HG03342 (cell line): ENCODE results near the gene SCN3B.

Experiments
- ATAC-seq: cut with Tn5 transposase; IDR thresholded peaks from one replicate; pipeline ENCODE4 v1.9.1; 2021; ENCODE audit warnings: mild to moderate bottlenecking, moderate library complexity; ENCODE audit not compliant: unreplicated experiment

The SCN3B gene, protein sequence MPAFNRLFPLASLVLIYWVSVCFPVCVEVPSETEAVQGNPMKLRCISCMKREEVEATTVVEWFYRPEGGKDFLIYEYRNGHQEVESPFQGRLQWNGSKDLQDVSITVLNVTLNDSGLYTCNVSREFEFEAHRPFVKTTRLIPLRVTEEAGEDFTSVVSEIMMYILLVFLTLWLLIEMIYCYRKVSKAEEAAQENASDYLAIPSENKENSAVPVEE

DNA sequence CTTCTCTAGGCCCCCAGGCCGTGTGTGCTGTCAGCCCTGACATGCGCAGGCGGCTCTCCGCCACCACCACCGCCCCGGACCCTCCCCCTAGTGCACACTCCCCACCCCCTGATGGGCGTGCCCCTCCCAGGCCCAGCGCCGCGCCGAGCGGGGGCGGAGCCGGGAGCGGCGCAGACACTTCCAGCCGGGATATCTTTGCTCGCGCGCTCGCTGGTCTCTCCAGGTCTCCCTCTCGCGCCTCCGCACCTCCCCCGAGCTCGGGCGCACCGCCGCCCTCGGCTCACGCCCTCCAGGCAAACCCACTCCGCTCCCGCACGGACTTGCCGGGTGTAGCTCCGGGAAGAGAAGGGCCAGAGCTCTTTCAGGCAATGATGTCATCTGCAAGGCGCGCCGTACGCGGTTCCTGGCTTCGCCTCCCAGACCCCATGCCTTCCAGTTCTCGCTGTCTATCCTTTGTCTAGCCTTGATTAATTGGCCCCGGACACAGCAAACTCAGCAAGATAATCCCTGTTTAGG, at the start of gene SCN3B:
SCN3B (minus strand) TSS at position 59 of the 516 bp plus-strand sequence. CDS start 823 bp downstream, outside the sequence.
- ATAC-seq: no peak

DNA sequence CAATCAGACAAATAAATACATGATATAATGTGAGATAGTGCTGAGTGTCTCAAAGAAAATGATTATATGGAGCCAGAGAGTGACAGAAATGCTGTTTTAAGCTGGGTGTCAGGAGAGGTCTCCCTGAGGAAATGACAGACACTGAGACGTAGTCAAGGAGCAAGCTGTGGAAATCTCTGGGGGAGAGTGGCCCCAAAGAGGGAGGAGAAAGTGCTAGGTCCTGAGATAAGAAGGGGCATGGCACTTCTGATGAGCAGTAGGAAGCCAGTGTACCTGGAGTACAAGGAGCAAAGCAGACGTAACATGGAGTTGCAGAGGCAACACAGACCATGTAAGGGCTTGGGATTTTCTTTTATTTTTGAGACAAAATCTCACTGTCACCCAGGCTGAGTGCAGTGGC, 48.3 kb upstream of the SCN3B start:
- ATAC-seq: no peak

DNA sequence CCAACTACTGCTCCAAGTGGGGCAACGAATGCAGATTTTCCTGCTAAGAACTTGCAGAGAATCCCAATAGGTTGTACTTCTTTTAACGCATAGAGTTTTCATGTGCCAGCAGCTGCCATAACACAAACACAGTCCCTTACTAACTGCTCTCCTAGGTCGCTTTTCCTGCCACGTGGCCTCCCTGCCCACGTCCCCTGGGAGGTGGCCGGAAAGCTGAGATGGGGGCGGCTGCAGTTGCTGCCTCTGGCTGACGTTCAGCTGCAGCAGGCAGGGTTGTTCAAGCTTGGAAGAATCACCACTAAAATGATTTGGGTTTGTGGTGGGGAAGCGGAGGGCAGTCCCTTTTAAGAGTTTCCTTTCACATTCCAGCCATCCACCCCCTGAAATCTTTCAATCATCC, 47.7 kb upstream of the SCN3B start:
- ATAC-seq: no peak

DNA sequence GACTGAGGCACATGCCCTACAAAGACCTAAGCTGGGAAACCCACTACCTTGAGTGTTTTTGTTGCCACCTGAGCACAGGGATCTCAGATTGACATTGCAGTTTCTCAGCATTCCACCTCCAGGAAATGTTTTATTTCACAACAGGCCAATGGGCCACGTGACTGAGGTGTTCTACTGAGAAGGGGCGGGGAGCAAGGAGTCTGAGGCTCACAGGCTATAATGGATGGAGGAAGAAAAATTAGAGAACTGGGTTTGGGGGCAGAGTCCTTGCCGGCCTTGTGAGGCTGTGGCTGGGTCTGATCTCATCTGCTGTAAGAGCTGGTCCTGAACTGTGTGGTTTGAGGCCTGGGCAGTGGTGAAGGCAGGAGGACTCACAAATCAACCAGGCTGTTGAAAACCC, 46.3 kb upstream of the SCN3B start:
- no peak for ATAC-seq

DNA sequence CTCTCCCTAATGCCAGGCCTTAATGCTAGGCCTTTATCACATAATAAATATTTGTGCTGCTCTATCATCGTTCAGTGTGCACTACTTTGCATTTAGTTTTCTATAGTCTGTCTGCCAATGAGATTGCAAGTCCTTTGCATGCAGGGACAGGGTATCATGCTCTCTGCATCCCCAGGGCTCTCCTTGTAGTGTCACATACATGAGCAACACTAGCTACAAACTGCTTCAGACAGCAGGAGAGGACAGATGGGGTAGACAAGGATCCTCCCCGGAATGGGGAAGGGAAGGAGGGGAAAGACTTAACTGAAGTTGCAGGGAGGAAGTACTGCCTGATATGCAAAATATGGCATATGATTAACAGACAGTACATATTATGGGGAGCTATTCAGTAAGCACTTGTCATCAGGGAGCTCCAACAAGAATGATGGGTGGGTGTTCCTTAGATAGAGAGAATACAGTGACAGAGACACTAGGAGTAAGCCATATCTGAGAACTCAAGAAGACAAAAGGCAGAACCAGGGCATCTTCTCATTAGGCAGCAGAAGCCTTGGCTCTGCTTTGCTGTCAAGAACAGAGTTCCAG, 44.2 kb upstream of the SCN3B start:
- ATAC-seq: no peak

DNA sequence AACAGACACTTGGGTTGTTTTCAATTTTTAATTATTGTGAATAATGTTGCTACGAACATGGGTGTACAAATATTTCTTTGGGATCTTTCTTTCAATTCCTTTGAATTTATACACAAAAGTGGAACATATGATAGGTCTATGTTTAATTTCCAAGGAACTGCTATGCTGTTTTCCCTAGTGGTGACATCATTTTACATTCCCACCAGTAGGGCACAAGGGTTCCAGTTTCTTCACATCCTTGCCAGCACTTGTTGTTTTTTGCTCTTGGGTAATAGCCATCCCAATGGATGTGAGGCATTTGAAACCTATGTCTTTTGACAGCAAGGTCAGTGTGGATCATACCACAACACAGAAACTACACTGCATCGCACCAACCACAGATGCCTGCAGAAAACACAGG, 41.8 kb upstream of the SCN3B start:
- no peak for ATAC-seq

DNA sequence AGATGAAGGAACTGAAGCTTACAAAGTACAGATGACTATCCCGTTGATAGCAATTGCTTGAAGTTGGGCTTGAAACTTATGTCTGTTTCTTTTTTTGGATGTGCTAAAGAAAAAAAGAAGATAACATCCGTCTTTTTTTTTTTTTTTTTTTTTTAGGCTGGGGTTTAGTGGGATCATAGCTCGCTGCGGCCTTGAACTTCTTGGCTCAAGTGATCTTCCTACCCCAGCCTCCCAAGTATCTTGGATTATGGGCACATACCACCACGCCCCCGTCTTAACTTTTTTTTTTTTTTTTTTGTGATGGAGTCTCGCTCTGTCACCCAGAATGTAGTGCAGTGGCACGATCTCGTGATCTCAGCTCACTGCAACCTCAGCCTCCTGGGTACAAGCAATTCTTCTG, 40.8 kb upstream of the SCN3B start:
- no peak for ATAC-seq

DNA sequence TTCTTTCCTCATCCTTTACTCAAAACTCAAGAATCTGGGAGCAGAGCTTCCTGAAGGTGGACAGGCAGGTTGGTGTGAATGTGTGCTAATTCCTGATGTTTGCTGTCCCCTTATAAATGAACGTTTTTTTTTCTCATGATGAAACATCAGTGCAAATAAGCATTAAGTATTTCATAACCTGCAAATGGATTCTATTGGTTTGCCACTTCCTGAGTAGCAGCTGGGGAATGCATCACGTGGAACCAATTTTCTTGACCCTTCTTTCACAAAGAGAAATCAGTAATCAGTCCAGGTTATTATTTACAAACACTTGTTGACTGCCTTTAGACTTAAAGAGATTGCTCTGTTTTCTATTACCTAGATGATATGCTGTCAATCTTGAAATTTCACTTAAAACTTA, 40.1 kb upstream of the SCN3B start:
- no peak for ATAC-seq

DNA sequence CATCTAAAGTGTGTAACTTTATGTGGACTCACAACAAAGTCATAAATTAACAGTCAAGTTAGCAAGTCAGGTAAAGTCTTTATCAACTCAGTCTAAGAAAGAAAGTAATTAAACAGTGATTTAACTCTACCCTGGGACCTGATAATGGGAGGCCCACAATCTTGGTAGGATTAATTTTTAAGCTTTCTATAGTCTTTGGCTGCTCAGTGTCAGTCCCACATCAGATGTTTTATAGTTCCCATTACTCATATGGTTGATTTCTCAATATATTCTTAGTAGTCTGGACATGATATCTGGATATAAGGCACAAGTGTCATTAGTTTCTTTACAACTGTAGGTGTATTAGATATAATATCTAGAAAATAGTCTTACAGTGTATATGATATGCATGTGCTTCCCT, 38.5 kb upstream of the SCN3B start:
- ATAC-seq: no peak

DNA sequence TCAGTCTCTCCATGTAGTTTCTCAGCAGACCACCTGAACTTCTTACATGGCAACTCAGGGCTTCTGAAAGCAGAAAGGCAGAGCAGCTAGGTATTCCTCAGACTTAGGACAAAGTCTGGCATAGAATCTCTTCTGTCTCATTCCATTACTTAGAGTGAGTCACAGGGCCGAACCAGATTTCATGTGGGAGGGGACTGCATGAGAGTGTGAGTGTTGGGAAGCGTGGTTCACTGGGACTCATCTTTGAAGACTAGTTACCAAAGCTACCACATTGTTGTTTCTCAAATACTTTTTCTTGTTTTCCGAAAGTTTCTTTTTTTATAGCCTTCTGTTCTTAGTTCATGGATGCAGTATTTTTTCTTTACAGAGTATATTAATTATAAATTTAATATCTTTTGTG, 36.1 kb upstream of the SCN3B start:
- ATAC-seq: no peak

DNA sequence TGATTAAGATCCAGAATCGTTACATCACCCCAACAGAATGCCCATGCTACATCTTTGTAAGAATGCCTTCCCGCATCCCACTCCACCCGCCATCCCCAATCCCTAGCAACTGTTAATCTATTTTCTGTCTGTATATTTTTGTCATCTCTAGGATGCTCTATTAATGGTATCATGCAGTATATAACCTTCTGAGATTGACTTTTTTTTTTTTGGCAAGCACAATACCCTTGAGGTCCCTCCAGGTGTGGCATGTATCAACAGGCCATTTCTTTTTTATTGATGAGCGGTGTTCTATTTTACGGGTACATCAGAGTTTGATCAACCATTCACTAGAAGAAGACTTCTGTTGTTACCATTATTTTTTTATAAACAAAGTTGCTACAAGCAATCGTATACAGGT, 30.2 kb upstream of the SCN3B start:
- no peak for ATAC-seq

DNA sequence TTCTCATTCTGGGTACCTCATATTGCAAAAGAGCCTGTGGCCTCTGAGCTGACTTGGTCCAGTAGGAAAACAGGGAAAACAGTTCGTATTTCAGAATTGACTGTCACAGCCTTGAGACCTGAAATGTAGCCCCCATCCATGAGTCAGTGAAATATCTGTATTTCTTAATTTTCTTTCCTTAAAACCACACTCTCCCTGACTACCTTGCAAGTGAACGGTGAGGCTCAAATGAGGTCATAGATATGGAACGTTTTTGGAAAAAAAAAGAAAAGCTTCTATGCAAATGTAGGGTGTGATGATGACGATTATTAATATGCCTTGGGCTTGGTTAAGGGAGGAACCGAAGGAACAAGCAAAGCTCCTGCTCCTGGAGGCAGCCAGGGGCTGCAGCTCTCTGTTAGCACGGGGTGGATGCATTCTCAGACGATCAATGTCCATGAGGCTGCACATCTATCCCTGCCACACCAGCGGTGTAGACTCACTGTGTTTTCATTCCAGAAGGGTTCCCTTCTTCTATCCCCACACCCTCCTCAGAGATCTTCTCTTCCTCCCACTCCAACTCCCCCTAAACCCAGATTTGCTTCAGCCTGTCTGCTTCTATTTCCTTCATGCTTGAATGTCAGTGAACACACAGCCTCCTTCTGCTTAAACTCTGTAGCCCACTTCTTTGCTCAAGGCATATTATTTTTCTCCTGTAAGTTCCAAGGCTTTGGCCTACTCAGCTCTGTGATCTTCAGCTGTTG, 29.2 kb upstream of the SCN3B start:
- ATAC-seq: no peak

DNA sequence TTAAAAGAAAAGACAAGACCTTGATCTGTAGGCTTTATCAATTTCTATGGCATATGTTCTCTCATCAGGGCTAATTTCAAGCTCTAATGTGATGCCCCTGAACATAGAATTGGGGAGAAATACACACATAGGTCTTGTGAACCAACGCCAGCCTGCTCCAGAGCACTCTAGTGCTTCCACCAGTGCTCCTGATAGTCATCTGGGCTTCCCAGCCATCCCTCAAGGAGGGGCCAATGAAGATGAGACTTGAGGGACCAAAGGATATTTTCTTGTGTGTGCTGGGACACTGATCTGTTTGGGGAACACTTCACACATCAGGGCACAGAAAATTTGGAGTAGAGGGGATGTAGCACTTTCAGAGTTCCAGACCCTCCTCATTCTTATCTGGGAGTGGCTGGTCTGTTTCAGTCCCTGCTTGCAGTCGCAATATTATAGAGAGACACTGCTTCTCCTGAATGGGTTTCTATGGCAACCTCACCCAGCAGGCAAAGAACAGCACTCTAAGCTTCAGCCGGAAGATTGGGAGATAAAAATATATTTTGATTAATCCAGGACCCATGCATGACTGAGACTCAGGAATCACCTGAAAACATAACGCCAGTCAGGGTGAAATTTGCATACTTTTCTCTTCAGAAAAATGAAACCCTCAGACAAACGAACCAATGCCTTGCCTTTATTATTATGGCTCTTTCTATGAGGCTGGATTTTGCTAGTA, 28.4 kb upstream of the SCN3B start:
- ATAC-seq: no peak

DNA sequence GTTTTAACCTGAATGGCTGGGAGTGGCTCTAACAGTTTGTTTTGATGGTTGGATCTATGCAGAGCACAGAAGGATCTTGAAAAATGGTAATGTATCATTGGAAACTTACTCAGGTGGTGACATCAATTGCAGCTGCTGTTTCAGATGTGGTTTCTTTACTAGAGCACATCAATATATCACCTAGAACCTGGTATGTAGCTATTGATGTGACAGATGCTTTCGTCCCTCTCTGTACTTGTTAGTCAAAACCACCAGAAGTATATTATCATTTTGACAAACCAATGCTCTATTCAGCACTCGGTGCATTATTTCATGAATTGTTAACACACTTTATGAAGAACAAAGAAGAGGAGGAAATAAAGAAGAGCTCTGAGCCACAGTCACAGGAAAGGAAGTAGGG, 26.6 kb upstream of the SCN3B start:
- no peak for ATAC-seq

DNA sequence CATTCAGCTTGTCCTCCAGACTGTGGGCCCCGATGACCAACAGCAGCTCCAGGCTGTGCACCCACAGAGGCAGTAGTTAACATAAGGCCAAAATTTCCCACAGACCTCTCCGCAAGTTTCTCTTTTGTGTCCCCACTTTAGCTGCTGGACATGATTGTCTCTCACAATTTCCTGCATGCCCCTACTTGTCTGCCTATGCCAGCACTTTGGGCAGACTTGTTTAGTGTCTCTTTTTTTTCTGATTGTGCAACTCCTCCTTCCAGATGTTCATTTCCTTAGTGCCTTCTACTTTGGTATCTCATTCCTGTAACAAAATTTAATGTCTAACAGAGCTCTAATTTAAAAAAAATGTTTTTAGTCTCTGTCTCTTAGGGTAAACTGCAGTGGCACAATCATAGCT, 23.8 kb upstream of the SCN3B start:
- no peak for ATAC-seq

DNA sequence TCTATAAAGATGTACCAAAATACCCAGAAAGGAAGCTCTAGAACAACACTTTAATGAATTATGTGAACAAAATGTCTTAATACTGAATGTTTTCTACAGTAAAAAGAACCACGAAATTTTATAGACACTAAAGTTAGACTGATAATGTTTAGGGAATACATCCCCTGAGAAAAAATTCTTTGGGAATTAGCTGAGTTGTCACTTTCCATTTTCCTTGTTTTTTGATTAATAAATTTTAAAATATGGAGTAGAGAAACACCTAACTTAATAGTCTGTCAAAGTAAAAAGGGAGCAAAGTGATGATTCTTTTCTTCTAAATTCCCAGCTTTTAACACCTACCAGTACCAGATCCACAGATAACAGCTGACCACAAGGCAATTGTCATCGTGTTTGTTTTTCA, 23.1 kb upstream of the SCN3B start:
- no peak for ATAC-seq

DNA sequence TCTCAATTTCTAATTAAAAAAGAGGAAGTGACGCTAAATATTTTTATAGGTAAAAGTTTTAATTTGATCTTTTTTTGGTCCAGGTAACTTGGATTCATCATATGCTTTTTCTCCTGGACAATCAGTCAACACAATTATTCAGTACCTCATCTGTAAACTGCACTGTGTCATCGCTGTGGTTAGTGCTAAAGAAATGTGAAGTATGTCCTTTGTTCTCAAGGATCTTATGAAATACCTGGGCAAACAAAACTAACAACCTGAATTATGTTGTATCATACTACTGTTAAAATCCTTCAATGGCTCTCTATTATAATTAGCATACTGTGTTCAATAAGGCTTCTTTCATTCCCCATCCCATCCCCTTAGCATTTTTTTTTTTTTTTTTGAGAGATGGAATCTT, 19.9 kb upstream of the SCN3B start:
- ATAC-seq: no peak

DNA sequence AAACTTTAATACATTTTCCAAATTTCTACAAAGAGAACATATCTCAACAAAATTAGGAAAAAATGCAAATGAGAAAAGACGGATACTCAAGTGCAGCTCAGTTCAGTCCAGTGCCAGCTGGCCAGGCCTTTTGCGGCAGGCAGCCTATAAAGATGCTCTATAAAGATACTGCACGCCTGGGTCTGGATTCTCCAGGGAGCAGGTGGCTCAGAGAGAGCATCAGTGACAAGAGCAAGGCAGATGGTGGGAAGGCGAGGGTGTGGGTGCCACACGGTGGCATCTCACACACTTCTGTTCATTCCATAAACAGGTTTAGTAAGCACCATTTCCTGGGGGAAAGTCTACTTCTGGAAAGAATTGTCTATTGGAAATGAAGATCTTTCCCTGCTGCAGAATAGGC, 18.1 kb upstream of the SCN3B start:
- no peak for ATAC-seq

DNA sequence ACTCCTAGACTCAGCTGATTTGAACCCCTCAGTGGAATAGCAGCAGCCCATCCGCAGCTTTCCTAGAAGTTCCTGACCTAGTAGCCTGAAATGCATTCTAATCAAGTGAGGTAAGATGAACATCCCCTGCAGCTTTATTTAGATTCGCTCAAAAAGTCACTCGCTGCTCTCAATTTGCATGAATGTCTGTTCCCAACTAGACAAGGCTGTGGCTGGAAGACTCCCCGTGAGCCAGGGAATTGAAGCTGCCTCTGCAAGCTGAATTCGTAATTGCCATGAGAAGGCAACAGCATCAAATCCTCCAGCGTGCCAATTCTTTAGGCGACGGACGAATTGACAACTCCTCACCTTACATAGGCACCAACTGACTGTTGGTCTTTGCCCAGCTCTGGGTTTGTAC, 17.1 kb upstream of the SCN3B start:
- no peak for ATAC-seq

DNA sequence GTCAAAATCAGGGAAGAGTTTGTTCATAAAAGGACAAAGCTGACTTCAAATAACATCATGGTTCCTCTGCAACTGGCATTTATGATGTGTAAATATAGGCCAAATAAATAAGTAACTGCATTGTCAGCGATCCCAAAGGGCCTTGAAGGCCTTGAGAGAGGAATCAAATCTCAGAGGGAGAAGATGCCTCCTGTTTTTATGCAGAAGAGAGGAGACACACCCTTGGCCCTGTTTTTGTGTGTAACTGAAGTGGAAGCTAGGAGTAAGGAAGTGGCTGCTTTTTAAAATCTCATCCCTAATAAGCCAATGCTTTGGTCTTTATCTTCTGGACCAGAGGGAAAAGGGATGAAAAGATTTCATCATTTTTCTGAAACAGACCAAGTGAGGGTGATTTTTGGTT, 15.7 kb upstream of the SCN3B start:
- ATAC-seq: no peak

DNA sequence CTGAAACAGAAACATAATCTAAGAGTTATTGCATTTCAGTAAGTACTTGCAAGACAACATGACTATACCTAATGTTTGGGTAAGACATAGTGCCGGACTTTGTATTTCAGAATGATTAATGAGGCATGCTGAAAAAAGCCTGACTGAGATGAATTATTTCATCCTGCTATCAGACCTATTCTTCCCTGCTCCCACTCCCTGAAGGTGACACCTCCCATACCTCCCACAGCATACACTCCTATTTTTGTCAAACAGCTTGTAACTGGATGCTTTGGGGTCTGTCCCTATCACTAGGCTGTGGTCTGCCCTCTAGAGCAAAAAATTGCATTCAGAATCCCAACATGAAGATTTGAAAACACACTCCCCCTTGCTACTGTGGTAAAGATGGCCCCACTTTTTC, 10.9 kb upstream of the SCN3B start:
- no peak for ATAC-seq

DNA sequence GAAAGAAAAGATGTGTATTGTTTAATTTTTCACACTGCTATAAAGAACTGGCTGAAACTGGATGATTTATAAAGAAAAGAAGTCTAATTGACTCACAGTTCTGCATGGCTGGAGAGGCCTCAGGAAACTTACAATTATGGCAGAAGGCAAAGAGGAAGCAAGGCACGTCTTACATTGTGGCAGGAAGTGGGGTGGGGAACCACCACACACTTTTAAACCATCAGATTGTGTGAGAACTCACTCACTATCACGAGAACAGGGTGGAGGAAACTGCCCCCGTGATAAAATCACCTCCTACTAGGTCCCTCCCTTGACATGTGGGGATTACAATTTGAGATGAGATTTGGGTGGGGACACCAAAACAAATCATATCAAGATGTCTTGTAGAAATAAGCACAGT, 5.5 kb upstream of the SCN3B start:
- peak; percentile 91 for ATAC-seq
